ENCODE data around the gene NADSYN1.

NADSYN1 gene

DNA sequence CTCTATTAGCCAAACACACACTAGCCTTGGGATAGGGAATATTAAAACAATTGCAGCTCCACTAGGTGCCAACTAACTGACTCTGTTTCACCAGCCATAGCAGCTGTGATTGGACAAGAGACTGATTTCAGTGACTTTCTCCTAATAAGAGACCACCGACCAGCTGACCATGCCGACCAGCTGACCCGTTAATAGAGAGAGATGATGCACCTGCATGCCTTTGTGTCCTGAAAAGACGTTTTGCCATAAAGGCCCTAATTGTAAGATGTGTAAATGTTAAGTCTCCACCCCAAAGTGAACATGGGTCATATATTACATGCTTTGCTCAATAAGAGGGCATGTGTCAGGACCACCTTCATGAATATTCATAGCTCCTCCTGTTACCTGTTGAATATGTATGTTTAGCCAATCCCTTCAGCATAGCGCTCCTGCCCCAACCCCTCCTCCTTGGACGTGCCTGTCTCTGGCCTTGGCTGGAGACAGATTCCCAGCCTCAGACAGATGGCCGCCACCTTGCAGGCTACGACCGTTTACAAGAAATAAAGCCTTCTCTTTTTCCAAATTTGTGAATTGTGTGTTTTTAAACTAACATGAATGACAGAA is 1.3 kb upstream of the NADSYN1 start:
- DNase-seq (ENCODE audit: low read depth in 3 of 3), result no peak

- no peak for DNase-seq (ENCODE audit: low read depth in 3 of 3)
Measured at GRCh38 chr11:71452199-71453036, 585 bp upstream of the NADSYN1 start.

- no peak for DNase-seq (ENCODE audit: low read depth in 3 of 3)
Measured at GRCh38 chr11:71453918-71454304, 908 bp downstream of the NADSYN1 start.

DNA sequence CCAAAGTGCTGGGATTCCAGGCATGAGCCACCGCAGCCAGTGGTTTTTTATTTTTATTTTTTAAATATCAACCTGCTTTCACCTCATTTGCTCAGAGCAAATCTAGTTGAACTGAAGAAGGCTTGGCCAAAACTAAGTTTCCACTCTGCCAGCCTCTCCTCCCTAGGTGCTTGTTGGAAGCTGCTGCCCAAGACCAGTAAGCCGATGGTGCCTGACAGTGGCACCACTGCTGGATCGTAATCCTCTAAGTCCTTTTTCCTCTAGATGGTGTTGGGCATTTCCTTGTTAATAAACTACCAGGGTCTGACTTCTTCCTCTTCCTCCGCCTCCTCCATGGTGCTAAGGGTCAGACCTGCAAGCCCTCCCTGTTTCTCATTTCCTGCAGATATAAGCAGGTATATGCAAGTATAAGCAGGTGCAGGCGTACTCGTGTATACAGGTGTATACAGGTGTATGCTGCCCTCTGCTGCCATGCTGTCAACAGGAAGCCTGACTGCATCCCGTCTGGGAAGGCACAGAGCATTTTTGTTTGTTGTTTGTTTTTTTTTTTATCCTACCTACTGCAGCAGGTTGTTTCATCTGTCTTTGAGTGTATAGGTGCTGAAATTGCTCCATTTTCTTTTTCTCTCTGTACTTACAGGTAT is 1.6 kb downstream of the NADSYN1 start:
- no peak for DNase-seq (ENCODE audit: low read depth in 3 of 3)

GRCh38 chr11:71456294-71456693 is 3.3 kb downstream of the NADSYN1 start:
- no peak for DNase-seq (ENCODE audit: low read depth in 3 of 3)

GRCh38 chr11:71456831-71457230 is 3.8 kb downstream of the NADSYN1 start:
- DNase-seq (ENCODE audit: low read depth in 3 of 3), result no peak

DNA sequence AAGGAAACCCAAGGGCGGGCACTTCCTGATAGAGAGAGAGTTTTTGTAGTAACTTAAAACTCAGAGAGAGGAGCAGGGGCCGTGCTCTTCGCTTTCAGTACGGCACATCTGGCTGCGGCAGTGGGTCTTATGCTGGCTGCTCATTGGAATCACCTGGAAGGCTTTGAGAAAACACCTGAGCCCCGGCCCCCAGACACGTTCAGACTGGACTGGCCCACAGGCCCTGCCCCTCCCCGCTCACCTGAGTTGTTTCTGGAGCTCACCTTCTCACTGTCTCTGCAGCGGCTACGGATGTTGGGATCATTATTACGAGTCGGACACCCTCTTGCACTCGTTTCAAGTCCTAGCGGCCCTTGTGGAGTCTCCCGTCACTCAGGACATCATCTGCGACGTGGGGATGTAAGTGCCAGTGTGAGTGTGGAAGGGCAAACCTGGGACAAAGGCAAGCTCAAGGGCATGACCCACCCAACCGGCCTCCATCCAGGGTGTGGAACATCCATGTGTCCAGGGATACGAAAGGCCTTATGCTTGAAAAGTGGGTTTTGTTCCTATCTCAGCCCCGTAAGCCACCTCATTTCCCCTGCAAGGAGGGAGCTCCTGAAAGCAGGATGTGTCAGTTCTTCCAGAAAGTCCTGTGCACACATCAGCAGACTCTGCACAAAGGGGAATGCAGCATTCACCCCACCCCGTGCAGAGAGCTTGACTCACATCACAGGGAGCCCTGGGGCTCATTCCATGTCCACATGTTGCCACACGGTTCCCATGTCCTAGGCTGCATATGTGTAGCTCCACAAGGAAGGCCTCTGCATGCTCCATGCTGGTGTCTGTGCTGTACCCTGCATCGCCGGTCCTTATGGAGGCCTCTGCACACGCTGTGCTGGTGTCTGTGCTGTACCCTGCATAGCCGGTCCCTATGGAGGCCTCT is 5.4 kb downstream of the NADSYN1 start:
- DNase-seq (ENCODE audit: low read depth in 3 of 3), result no peak

DNA sequence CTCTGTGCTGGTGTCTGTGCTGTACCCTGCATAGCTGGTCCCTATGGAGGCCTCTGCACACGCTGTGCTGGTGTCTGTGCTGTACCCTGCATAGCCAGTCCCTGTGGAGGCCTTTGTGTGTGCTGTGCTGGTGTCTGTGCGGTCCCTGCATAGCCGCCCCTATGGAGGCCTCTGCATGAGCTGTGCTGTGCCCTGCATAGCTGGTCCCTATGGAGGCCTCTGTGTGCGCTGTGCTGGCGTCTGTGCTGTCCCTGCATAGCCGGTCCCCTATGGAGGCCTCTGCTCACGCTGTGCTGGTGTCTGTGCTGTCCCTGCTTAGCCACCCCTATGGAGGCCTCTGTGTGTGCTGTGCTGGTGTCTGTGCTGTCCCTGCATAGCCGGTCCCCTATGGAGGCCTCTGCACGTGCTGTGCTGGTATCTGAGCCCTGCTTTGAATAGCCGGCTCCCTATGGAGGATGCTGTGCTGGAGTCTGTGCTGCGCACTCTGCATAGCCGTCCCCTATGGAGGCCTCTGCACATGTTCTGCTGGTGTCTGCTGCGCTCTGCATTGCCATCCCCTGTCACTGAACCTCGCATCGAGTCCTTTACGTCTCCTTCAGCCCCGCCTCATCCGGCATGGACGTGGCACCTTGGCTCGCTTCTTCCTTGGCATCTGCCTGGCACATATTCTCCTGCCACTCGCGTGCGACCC is 6.2 kb downstream of the NADSYN1 start:
- DNase-seq (ENCODE audit: low read depth in 3 of 3), result no peak

GRCh38 chr11:71459767-71460320 is 6.8 kb downstream of the NADSYN1 start:
- DNase-seq (ENCODE audit: low read depth in 3 of 3), result no peak

DNA sequence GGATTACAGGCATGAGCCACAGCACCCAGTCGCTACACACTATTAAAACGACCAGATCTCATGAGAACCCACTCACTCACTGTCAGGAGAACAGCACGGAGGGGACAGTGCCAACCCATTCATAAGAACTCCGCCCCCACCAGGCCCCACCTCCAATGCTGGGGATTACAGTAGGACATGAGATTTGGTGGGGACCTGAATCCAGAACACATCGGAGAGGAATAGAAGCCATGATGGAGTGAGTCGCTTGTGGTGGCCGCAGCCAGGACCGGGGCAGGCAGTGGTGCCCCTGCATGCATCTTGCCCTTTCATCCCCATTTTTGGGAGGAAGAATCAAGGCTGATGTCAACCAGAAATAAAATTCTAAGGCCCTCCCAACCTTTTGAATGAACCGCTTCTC is 8.7 kb downstream of the NADSYN1 start:
- no peak for DNase-seq (ENCODE audit: low read depth in 3 of 3)

GRCh38 chr11:71462726-71463125 is 9.7 kb downstream of the NADSYN1 start:
- no peak for DNase-seq (ENCODE audit: low read depth in 3 of 3)

DNA sequence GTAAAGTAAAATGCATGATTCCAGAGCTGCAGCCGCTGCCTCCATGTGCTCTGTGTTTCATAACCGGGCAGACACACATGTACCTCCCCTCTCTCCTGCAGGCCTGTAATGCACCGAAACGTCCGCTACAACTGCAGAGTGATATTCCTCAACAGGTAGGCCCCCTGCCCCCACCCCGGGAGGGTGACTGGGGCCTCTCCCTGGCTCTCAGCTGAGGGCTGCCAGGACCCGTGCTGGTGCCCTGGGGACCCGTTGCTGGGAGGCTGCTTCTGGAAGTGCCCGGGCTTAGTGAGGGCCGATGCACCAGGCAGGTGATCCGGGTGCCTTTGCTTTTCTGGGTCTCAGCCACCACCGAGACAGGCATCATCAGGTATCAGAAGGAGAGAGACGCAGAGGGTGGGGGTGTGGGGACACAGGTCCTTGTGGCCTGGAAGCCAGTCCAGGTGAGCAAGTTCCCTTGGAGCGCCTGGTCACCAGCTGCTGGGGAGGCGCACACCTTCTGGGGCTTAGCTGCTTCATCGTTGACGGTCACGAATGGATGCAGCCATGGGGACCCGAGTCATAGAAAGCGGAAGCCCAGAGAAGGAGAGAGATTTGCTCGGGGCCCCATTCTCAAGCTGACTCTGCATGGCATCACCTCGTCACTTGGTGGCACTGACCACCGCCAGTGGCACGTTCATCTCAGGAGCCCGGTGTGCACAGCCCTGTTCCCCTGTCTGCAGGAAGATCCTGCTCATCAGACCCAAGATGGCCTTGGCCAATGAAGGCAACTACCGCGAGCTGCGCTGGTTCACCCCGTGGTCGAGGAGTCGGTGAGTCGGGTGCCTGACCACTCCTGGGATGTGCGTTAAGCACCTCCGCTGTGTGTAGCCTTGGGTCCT is 10.6 kb downstream of the NADSYN1 start:
- no peak for DNase-seq (ENCODE audit: low read depth in 3 of 3)

DNA sequence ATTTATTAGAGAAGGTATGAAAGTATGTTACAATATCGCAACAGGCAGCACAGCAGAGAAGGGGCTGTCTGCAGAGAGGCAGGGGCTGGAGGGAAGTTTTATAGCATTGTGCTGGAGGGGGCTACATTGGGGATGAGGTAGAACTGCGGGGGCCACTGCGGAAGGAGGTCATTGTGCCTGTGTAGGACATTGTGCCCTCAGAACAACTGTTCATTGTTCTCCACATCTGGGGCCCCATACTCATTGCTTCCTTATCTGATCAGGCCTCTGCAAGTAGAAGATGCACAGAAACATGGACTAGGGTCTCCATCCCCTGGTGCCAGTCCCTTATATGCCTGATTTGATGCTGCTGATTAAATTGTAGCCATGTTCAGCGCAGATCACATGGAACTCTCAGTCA is 12.1 kb downstream of the NADSYN1 start:
- DNase-seq (ENCODE audit: low read depth in 3 of 3), result no peak

DNA sequence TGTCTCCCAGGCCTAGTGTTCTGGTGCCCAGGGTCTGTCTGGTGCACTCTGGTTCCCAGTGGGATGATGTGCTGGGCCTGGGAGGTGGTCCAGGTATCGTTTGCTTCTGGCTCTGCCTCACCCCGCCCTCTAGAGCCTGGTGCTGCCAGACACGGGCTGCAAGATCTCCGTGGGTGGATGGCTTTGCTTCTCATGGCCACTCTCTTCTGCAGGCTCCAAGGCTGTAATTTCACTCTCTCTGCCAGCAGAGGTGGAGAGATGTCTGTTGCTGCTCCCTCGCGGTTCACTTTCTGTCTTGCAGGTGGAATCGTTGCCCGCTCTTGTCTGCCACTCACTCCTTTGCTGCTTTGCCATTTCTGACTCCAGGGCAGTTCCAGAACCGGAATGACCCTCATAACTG is 13.4 kb downstream of the NADSYN1 start:
- DNase-seq (ENCODE audit: low read depth in 3 of 3), result no peak

GRCh38 chr11:71467164-71467563 is 14.2 kb downstream of the NADSYN1 start:
- no peak for DNase-seq (ENCODE audit: low read depth in 3 of 3)

GRCh38 chr11:71470946-71471345 is 17.9 kb downstream of the NADSYN1 start:
- no peak for DNase-seq (ENCODE audit: low read depth in 3 of 3)

DNA sequence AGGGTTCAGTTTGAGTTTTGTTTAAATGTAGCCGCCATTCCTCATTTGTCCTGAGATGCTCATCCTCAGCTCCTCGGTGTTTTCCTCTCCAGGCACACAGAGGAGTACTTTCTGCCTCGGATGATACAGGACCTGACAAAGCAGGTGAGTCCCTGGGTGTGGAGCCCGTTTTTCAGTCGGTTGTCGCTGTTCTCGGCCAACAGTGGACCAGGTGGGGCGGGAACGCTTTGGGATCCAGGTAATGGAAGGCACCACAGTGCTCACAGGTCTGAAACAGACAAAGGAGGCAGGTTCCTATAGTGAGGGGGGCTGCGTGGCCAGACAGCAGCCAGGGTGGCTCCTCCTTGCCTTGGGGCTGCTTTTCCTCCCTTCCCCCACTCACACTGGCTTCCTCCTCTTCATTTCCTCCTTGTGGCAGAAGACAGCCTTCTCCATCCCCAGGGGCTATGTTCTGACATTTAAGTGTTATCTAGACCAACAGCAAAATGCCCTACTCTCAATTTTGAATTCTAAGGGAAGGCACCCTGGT is 19.4 kb downstream of the NADSYN1 start:
- DNase-seq (ENCODE audit: low read depth in 3 of 3), result no peak

DNA sequence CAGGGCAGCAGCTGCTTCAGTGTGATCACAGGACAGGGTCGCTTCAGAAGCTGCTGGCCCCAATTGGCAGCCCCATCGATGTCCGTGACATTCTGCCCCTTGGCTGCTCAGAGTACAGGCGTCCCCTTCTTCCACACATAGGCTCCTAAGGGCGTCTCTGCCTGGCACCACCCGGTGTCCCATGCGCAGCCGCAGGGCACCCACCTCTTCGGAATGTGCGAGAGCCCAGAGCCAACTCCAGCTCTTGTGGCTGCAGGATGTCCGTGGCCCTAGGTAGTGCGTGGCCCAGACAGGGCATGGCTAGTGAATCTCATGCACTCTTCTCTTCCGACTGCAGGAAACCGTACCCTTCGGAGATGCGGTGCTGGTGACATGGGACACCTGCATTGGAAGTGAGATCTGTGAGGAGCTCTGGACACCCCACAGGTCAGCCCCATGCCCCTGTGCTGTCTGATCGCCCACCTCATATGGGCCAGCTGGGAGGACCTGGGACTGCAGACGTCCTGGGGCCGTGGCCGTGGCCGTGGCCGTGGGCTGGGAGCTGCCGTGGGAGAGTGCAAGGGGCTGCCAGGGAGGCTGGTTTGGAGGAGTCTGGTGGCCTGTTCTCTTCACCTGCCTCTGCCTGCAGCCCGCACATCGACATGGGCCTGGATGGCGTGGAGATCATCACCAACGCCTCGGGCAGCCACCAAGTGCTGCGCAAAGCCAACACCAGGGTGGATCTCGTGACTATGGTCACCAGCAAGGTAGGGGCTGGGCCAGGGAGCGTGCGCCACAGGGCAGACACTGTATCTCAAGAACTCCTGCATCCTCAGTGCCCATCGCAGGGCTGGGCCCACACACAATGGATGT is 20.2 kb downstream of the NADSYN1 start:
- DNase-seq (ENCODE audit: low read depth in 3 of 3), result no peak

GRCh38 chr11:71473793-71474080 is 20.7 kb downstream of the NADSYN1 start:
- DNase-seq (ENCODE audit: low read depth in 3 of 3), result no peak
